HCT116 (cell line): ENCODE measurements around the gene CLOCK. TPM values are rescaled to one million over a fixed set of nuclear protein-coding genes. Genes with fewer than 3 reads are reported as not detected.

Source experiments
- ATAC-seq: fragments of 200-7000 bp; cut with Tn5 transposase; 2 replicates; pipeline ENCODE4 v1.9.1; 2020; ENCODE audit warnings: mild to moderate bottlenecking, moderate library complexity
- BruUV-seq: library from RNA; stranded (reverse); fragments of 400-500 nt; replicated peaks from 2 replicates; lab custom pipeline; 2021; lab: Mats Ljungman, UMichigan
- CTCF ChIA-PET: fragments of 300-600 bp; sonication (Branson Sonifier 250); formaldehyde crosslinking; loops from one replicate; lab custom pipeline; 2021; ENCODE audit warnings: antibody characterized with exemption; lab: Charles Lee
- POLR2A ChIA-PET: fragments of 300-600, 350-600 bp; sonication (Branson Sonifier 250); formaldehyde crosslinking; loops from one replicate; lab custom pipeline; 2021; ENCODE audit warnings: antibody characterized with exemption; lab: Charles Lee
- RAD21 ChIA-PET, 2 experiments: fragments of 300-600 bp; sonication (Branson Sonifier 250); formaldehyde crosslinking; loops; one replicate each; lab custom pipeline; 2023; ENCODE audit warnings: low total read pairs in 2 of 2; ENCODE audit not compliant: uncharacterized antibody in 2 of 2, unreplicated experiment in 2 of 2, low non-redundant PET in 1 of 2; lab: Charles Lee
- DNase-seq: peaks from one replicate; pipeline ENCODE4 v3.0.0-alpha.2; 2010; ENCODE audit warnings: low read depth, low spot score
- H2AFZ ChIP-seq: fragments of 200-600 bp; shearing (Covaris generic), sonication (generic); 2 replicates; pipeline ENCODE4 v1.6.1; 2017; ENCODE audit warnings: low read depth, mixed run types, mixed read lengths, antibody characterized with exemption, low read length; ENCODE audit not compliant: poor library complexity, severe bottlenecking
- H3K27ac ChIP-seq: 2 replicates; pipeline ENCODE4 v1.5.1; 2012; ENCODE audit warnings: low read depth, low read length
- H3K27me3 ChIP-seq: fragments of 200-600 bp; sonication (generic); 2 replicates; pipeline ENCODE4 v1.6.1; 2016; ENCODE audit warnings: mixed run types, low read length, mixed read lengths; ENCODE audit not compliant: insufficient read depth
- H3K36me3 ChIP-seq, 2 experiments: fragments of 200-500 bp in 1 of 2; fragments of 200-600 bp in 1 of 2; sonication (Bioruptor generic) in 1 of 2; sonication (generic) in 1 of 2; 2 replicates each; pipeline versions ENCODE4 v1.5.1 to v1.6.1; 2014 to 2016; ENCODE audit warnings: low read length in 2 of 2, inconsistent platforms in 1 of 2, mixed read lengths in 1 of 2, mixed run types in 1 of 2; ENCODE audit not compliant: insufficient read depth in 2 of 2, control insufficient read depth in 1 of 2
- H3K4me1 ChIP-seq, 2 experiments: fragments of 200-600 bp in 1 of 2; sonication (generic) in 1 of 2; 2 replicates each; pipeline versions ENCODE4 v1.5.1 to v1.6.1; 2012 to 2017; ENCODE audit warnings: low read length in 2 of 2, inconsistent platforms in 1 of 2, mild to moderate bottlenecking in 1 of 2, mixed read lengths in 1 of 2, mixed run types in 1 of 2, moderate library complexity in 1 of 2; ENCODE audit not compliant: insufficient read depth in 2 of 2, control insufficient read depth in 1 of 2
- H3K4me2 ChIP-seq: fragments of 200-600 bp; sonication (generic); 2 replicates; pipeline ENCODE4 v1.6.1; 2017; ENCODE audit warnings: mixed run types, low read length, mixed read lengths
- H3K4me3 ChIP-seq, 2 experiments: fragments of 200-600 bp in 1 of 2; sonication (generic) in 1 of 2; replicated peaks in 1 of 2; 2 replicates each; pipeline ENCODE4 v1.5.1; 2011 to 2016; ENCODE audit warnings: low read length in 2 of 2, control low read depth in 1 of 2, low read depth in 1 of 2, mild to moderate bottlenecking in 1 of 2, mixed read lengths in 1 of 2, mixed run types in 1 of 2
- H3K79me2 ChIP-seq: fragments of 200-600 bp; sonication (generic); 2 replicates; pipeline ENCODE4 v1.6.1; 2017; ENCODE audit warnings: mild to moderate bottlenecking, mixed run types, low read length, moderate library complexity, mixed read lengths; ENCODE audit not compliant: insufficient read depth
- H3K9ac ChIP-seq: fragments of 200-600 bp; sonication (generic); 2 replicates; pipeline ENCODE4 v1.6.1; 2016; ENCODE audit warnings: low read length, mixed read lengths
- H3K9me2 ChIP-seq: fragments of 200-600 bp; sonication (generic), shearing (Covaris generic); 2 replicates; pipeline ENCODE4 v1.6.1; 2017; ENCODE audit warnings: mixed run types, mild to moderate bottlenecking, moderate library complexity; ENCODE audit not compliant: insufficient read depth
- H3K9me3 ChIP-seq, 2 experiments: fragments of 200-500 bp in 1 of 2; fragments of 200-600 bp in 1 of 2; sonication (Bioruptor generic) in 1 of 2; sonication (generic) in 1 of 2; 2 replicates each; pipeline ENCODE4 v1.6.1; 2014 to 2017; ENCODE audit warnings: low read length in 2 of 2, mixed read lengths in 2 of 2, inconsistent platforms in 1 of 2, low read depth in 1 of 2, mild to moderate bottlenecking in 1 of 2, mixed run types in 1 of 2, moderate library complexity in 1 of 2; ENCODE audit not compliant: control insufficient read depth in 1 of 2, insufficient read depth in 1 of 2
- H4K20me1 ChIP-seq: fragments of 200-600 bp; sonication (generic), shearing (Covaris generic); 2 replicates; pipeline ENCODE4 v1.6.1; 2017; ENCODE audit warnings: mixed run types, mild to moderate bottlenecking, moderate library complexity; ENCODE audit not compliant: insufficient read depth
- CBX3 ChIP-seq: IDR thresholded peaks from 2 replicates; pipeline ENCODE4 v1.6.1; 2012; ENCODE audit warnings: low read depth
- CEBPB ChIP-seq: IDR thresholded peaks from 2 replicates; pipeline ENCODE4 v1.6.1; 2012; ENCODE audit warnings: low read depth
- POLR2AphosphoS5 ChIP-seq: IDR thresholded peaks from 2 replicates; pipeline ENCODE4 v1.6.1; 2011; ENCODE audit warnings: mild to moderate bottlenecking, low read depth, low read length, moderate library complexity
- RAD21 ChIP-seq: IDR thresholded peaks from 2 replicates; pipeline ENCODE4 v1.6.1; 2012; ENCODE audit warnings: low read depth, mild to moderate bottlenecking
- SIN3A ChIP-seq: IDR thresholded peaks from 2 replicates; pipeline ENCODE4 v1.6.1; 2012; ENCODE audit warnings: low read depth
- SP1 ChIP-seq: IDR thresholded peaks from 2 replicates; pipeline ENCODE4 v1.6.1; 2012; ENCODE audit warnings: low read depth
- SRF ChIP-seq: IDR thresholded peaks from 2 replicates; pipeline ENCODE4 v1.6.1; 2012; ENCODE audit warnings: low read depth
- TCF7L2 ChIP-seq: IDR thresholded peaks from 2 replicates; pipeline ENCODE4 v1.7.0; 2011; ENCODE audit warnings: borderline replicate concordance, inconsistent platforms; ENCODE audit not compliant: insufficient read depth, insufficient read length; ENCODE audit errors: extremely low read depth
- intact Hi-C: fragments of 100-400 bp; cut with micrococcal nuclease; formaldehyde crosslinking; loops from 2 replicates; pipeline ENCODE4 v1.10.0; 2022
- total RNA-seq: library from RNA; stranded (reverse); gene quantifications from one replicate; pipeline ENCODE4 v1.2.1, GENCODE V29; 2021; ENCODE audit not compliant: unreplicated experiment
- TF ChIP-seq, protein P1 (sequence below): IDR thresholded peaks from 2 replicates; pipeline ENCODE4 v1.6.1; 2012

The CLOCK gene
- total RNA-seq, 1 experiment from 2014 or later = 38.7 TPM

- no peaks in the 10 kb centered on the region for H3K9me3 ChIP-seq
These were observed 60.9 kb downstream of the CLOCK start for GRCh38 chr4:55485821-55486220.

DNA sequence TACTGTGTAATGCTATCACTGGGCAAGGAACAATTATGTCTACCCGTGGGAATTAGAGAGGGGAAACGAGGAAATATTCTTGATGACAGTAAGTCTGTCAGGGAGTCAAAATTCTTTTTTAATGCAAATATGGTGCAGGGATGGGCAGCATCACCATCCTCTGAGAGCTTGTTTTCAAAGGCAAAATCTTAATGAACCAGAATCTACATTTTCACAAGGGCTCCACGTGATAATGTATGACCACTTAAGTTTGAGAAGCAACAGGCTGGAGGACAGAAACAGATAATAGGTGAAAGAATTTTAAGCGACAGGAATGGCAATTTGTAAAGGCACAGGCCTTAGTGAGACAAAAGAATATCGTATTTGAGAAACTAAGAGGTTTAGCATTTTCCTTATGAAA, 63.4 kb downstream of the CLOCK start:
- H3K9me2 ChIP-seq = no peaks in the 10 kb centered on the region
- no peak overlapping the region for H3K9ac ChIP-seq
- no peak overlapping the region for H3K4me3 ChIP-seq
- H3K79me2 ChIP-seq = no peaks in the 10 kb centered on the region
- BruUV-seq = no TSS peak
- no peaks in the 10 kb centered on the region for H3K4me1 ChIP-seq
- H3K36me3 ChIP-seq = peaks cover 2 to 11% of the 10 kb centered on the region in 2 experiments; a peak in 2 of 4 replicates
- H3K9me3 ChIP-seq = no peaks in the 10 kb centered on the region
- intact Hi-C loops = no loop called here
- CTCF ChIA-PET = no interaction called here
- no peak for ATAC-seq
- no peak overlapping the region for H2AFZ ChIP-seq
- POLR2A ChIA-PET = no interaction called here
- no peak overlapping the region for H3K4me2 ChIP-seq
- H4K20me1 ChIP-seq = no peaks in the 10 kb centered on the region
- no peak for DNase-seq
- TF ChIP-seq POLR2AphosphoS5 (no peak), CEBPB (no peak), SIN3A (no peak), TCF7L2 (no peak), CBX3 (no peak), SP1 (no peak), SRF (no peak)
- TF ChIP-seq, protein P1, sequence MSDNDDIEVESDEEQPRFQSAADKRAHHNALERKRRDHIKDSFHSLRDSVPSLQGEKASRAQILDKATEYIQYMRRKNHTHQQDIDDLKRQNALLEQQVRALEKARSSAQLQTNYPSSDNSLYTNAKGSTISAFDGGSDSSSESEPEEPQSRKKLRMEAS = no peak
- H3K27me3 ChIP-seq = no peaks in the 10 kb centered on the region
- no peak overlapping the region for H3K27ac ChIP-seq
- RAD21 ChIA-PET = no interaction called here

More at GRCh38 chr4:55485821-55486220, 60.9 kb downstream of the CLOCK start:
- ATAC-seq = no peak
- H3K9ac ChIP-seq = no peak overlapping the region
- no peak for DNase-seq
- H3K9me2 ChIP-seq = no peaks in the 10 kb centered on the region
- ChIA-PET POLR2A (no interaction called here), CTCF (no interaction called here), RAD21 (no interaction called here)
- H2AFZ ChIP-seq = no peak overlapping the region
- BruUV-seq = no TSS peak
- no peaks in the 10 kb centered on the region for H4K20me1 ChIP-seq
- H3K4me1 ChIP-seq = no peaks in the 10 kb centered on the region
- peaks cover 16% of the 10 kb centered on the region for H3K79me2 ChIP-seq
- H3K4me3 ChIP-seq = no peak overlapping the region
- no peak for TF ChIP-seq RAD21
- no peak overlapping the region for H3K4me2 ChIP-seq
- intact Hi-C loops = no loop called here
- H3K36me3 ChIP-seq = peaks cover 2 to 24% of the 10 kb centered on the region in 2 experiments; a peak in 2 of 4 replicates
- H3K27me3 ChIP-seq = no peaks in the 10 kb centered on the region
- H3K27ac ChIP-seq = no peak overlapping the region
